Suprapubic skin (tissue), 4 donors: ENCODE results near the gene KRTAP19-6. TPM values are rescaled to one million over a fixed set of nuclear protein-coding genes. Genes with fewer than 3 reads are reported as not detected.
"Not testable (repeated sequence)": the region's sequence is repeated elsewhere in the genome, so short reads cannot be mapped to it uniquely, and the experiment has no call there.

Experiments
- DNase-seq, 2 donors: peaks; one replicate each; pipeline ENCODE4 v3.0.0-alpha.2; 2019; ENCODE audit warnings: low spot score in 2 of 2
- H3K27ac ChIP-seq: fragments of 200-600 bp; sonication (generic); one replicate; pipeline ENCODE4 v1.5.1; 2019
- H3K27me3 ChIP-seq: fragments of 200-600 bp; sonication (generic); one replicate; pipeline ENCODE4 v1.5.1; 2019
- H3K36me3 ChIP-seq: fragments of 200-600 bp; sonication (generic); one replicate; pipeline ENCODE4 v1.5.1; 2019
- H3K4me1 ChIP-seq: fragments of 200-600 bp; sonication (generic); one replicate; pipeline ENCODE4 v1.5.1; 2019
- H3K4me3 ChIP-seq: fragments of 200-600 bp; sonication (generic); one replicate; pipeline ENCODE4 v1.5.1; 2019; ENCODE audit warnings: mild to moderate bottlenecking
- H3K9me3 ChIP-seq: fragments of 200-600 bp; sonication (generic); one replicate; pipeline ENCODE4 v1.5.1; 2019
- CTCF ChIP-seq, 2 donors: fragments of 200-600 bp in 1 of 2; fragments of 450-650 bp in 1 of 2; sonication (generic) in 1 of 2; IDR thresholded peaks; one replicate each; pipeline ENCODE4 v1.5.1; 2016 to 2019; ENCODE audit warnings: antibody characterized with exemption in 2 of 2, mild to moderate bottlenecking in 1 of 2, moderate library complexity in 1 of 2
- EP300 ChIP-seq: sonication (generic); formaldehyde crosslinking; IDR thresholded peaks from one replicate; pipeline ENCODE4 v1.6.1; 2017; ENCODE audit warnings: antibody characterized with exemption
- POLR2A ChIP-seq, 2 donors: fragments of 450-650 bp; IDR thresholded peaks; one replicate each; pipeline ENCODE4 v1.6.1; 2017; ENCODE audit warnings: antibody characterized with exemption in 2 of 2, mild to moderate bottlenecking in 2 of 2, moderate library complexity in 2 of 2
- POLR2AphosphoS5 ChIP-seq, 3 donors: sonication (generic); formaldehyde crosslinking; IDR thresholded peaks; one replicate each; pipeline ENCODE4 v1.6.1; 2017; ENCODE audit warnings: antibody characterized with exemption in 3 of 3
- WGBS: methylation state at CpG from one replicate; pipeline ENCODE4 v1.1.5; 2018; 5-methylcytosine and 5-hydroxymethylcytosine counted together
- total RNA-seq, 4 donors: library from RNA; depleted of rRNA; stranded (reverse); fragments of >200 nt; gene quantifications; one replicate each; pipeline ENCODE4 v1.1.0, GENCODE V29; 2016

KRTAP19-6 gene
- total RNA-seq, 4 donors from 2014 or later: not detected

- not testable (repeated sequence) for H3K9me3 ChIP-seq, DNase-seq, H3K36me3 ChIP-seq, H3K4me1 ChIP-seq, H3K4me3 ChIP-seq, H3K27ac ChIP-seq, H3K27me3 ChIP-seq
- TF ChIP-seq CTCF (IDR thresholded peaks at IDR 0.05): peak in 1 of 2 donors; percentile 10
- 28% methylated on average over 4 of the region's 4 CpGs for WGBS
Observed at GRCh38 chr21:30505621-30506205, 36.0 kb downstream of the KRTAP19-6 start.

- DNase-seq: no peak
- H3K4me3 ChIP-seq: no peak within 1 kb of the TSS
- H3K36me3 ChIP-seq: no peaks in the 10 kb centered on the region
- no peaks in the 10 kb centered on the region for H3K9me3 ChIP-seq
- 73% methylated on average over 6 of the region's 6 CpGs for WGBS
- no peaks in the 10 kb centered on the region for H3K27me3 ChIP-seq
- no peaks in the 10 kb centered on the region for H3K4me1 ChIP-seq
- no peak within 1 kb of the TSS for H3K27ac ChIP-seq
- TF ChIP-seq POLR2AphosphoS5 (IDR thresholded peaks at IDR 0.05): no peak
- TF ChIP-seq CTCF (IDR thresholded peaks at IDR 0.05): no peak
Observed at GRCh38 chr21:30502041-30502440, 39.6 kb downstream of the KRTAP19-6 start, which contains the start of gene KRTAP19-5. Gene KRTAP19-5 (minus strand): TSS chr21:30502141. CDS start chr21:30502090, 51 bp downstream.

- TF ChIP-seq POLR2A (IDR thresholded peaks at IDR 0.05) (no peak), POLR2AphosphoS5 (IDR thresholded peaks at IDR 0.05) (no peak), EP300 (no peak), CTCF (IDR thresholded peaks at IDR 0.05) (no peak)
- Histone ChIP-seq H3K27ac (no peak within 1 kb of the TSS), H3K36me3 (no peaks in the 10 kb centered on the region), H3K27me3 (no peaks in the 10 kb centered on the region), H3K4me3 (no peak within 1 kb of the TSS), H3K9me3 (no peaks in the 10 kb centered on the region), H3K4me1 (no peaks in the 10 kb centered on the region)
- DNase-seq: no peak
- WGBS: 81% methylated on average over 4 of the region's 4 CpGs
Observed at GRCh38 chr21:30497065-30497464, 44.6 kb downstream of the KRTAP19-6 start, which contains the start of gene KRTAP19-4. Gene KRTAP19-4 (minus strand): TSS chr21:30497165. CDS start chr21:30497110, 55 bp downstream.

- Histone ChIP-seq H3K4me1 (no peaks in the 10 kb centered on the region), H3K4me3 (no peak within 1 kb of the TSS), H3K27me3 (no peaks in the 10 kb centered on the region), H3K9me3 (no peaks in the 10 kb centered on the region), H3K36me3 (no peaks in the 10 kb centered on the region), H3K27ac (no peak within 1 kb of the TSS)
- no peak for DNase-seq
- WGBS: 69% methylated on average over 2 of the region's 2 CpGs
- no peak for TF ChIP-seq EP300
- TF ChIP-seq POLR2A (IDR thresholded peaks at IDR 0.05): no peak
- no peak for TF ChIP-seq CTCF (IDR thresholded peaks at IDR 0.05)
- no peak for TF ChIP-seq POLR2AphosphoS5 (IDR thresholded peaks at IDR 0.05)
Observed at GRCh38 chr21:30491963-30492428, 49.7 kb downstream of the KRTAP19-6 start, which contains the start of gene KRTAP19-3. Gene KRTAP19-3 (minus strand): TSS chr21:30492013. CDS start chr21:30491957, 56 bp downstream.

Other genes starting within 250 kb of the KRTAP19-6 start
- 10 to 100 TPM in 1 of 4 donors, 1 to 10 TPM in 2, not detected in 1; 3.4 to 15.0 (median 3.9) TPM for gene KRTAP26-1, start 221.5 kb downstream of the KRTAP19-6 start, total RNA-seq
- not detected for gene KRTAP27-1, start 204.2 kb downstream of the KRTAP19-6 start, total RNA-seq
- not detected for gene KRTAP23-1, start 193.3 kb downstream of the KRTAP19-6 start, total RNA-seq
- gene KRTAP13-2, start 169.6 kb downstream of the KRTAP19-6 start, total RNA-seq: 10 to 100 TPM in 1 of 4 donors, not detected in 3; 10.7 TPM
- gene KRTAP13-1, start 145.8 kb downstream of the KRTAP19-6 start, total RNA-seq: 1 to 10 TPM in 1 of 4 donors, not detected in 3; 9.5 TPM
- not detected for gene KRTAP13-3, start 115.9 kb downstream of the KRTAP19-6 start, total RNA-seq
- gene KRTAP13-4, start 111.6 kb downstream of the KRTAP19-6 start, total RNA-seq: not detected
- not detected for gene KRTAP15-1, start 101.6 kb downstream of the KRTAP19-6 start, total RNA-seq
- gene KRTAP19-1, start 61.5 kb downstream of the KRTAP19-6 start, total RNA-seq: 10 to 100 TPM in 1 of 4 donors, 1 to 10 TPM in 2, not detected in 1; 6.8 to 29.7 (median 8.7) TPM
- not detected for gene KRTAP19-2, start 54.4 kb downstream of the KRTAP19-6 start, total RNA-seq
- 10 to 100 TPM in 1 of 4 donors, not detected in 3; 41.5 TPM for gene KRTAP19-3, start 49.9 kb downstream of the KRTAP19-6 start, total RNA-seq
- gene KRTAP19-4, start 44.7 kb downstream of the KRTAP19-6 start, total RNA-seq: not detected
- 100 to 1,000 TPM in 1 of 4 donors, 10 to 100 TPM in 1, not detected in 2; 20.8 to 130 TPM for gene KRTAP19-5, start 39.7 kb downstream of the KRTAP19-6 start, total RNA-seq
- 1 to 10 TPM in 1 of 4 donors, not detected in 3; 7.2 TPM for gene KRTAP19-7, start 19.4 kb upstream of the KRTAP19-6 start, total RNA-seq
- not detected for gene KRTAP22-2, start 48.5 kb upstream of the KRTAP19-6 start, total RNA-seq
- gene KRTAP6-3, start 50.6 kb upstream of the KRTAP19-6 start, total RNA-seq: not detected
- gene KRTAP6-2, start 57.0 kb upstream of the KRTAP19-6 start, total RNA-seq: not detected
- not detected for gene KRTAP22-1, start 59.2 kb upstream of the KRTAP19-6 start, total RNA-seq
- gene KRTAP6-1, start 72.1 kb upstream of the KRTAP19-6 start, total RNA-seq: 10 to 100 TPM in 1 of 4 donors, not detected in 3; 16.0 TPM
- gene KRTAP20-1, start 74.6 kb upstream of the KRTAP19-6 start, total RNA-seq: not detected
- gene KRTAP20-4, start 78.8 kb upstream of the KRTAP19-6 start, total RNA-seq: not detected
- gene KRTAP20-2, start 93.3 kb upstream of the KRTAP19-6 start, total RNA-seq: 1 to 10 TPM in 2 of 4 donors, not detected in 2; 5.9 to 8.6 TPM
- not detected for gene KRTAP20-3, start 101.0 kb upstream of the KRTAP19-6 start, total RNA-seq
- gene KRTAP21-3, start 176.9 kb upstream of the KRTAP19-6 start, total RNA-seq: not detected
- not detected for gene KRTAP21-2, start 205.4 kb upstream of the KRTAP19-6 start, total RNA-seq
- gene KRTAP21-1, start 213.6 kb upstream of the KRTAP19-6 start, total RNA-seq: not detected